HG02870 (cell line): Measurements from ENCODE around the gene GPR3.

Experiments used
- ATAC-seq: cut with Tn5 transposase; IDR thresholded peaks from one replicate; pipeline ENCODE4 v1.9.1; 2021; ENCODE audit warnings: mild to moderate bottlenecking, moderate library complexity; ENCODE audit not compliant: unreplicated experiment

The GPR3 gene

GRCh38 chr1:27392096-27392777, at the start of gene GPR3:
Gene GPR3, plus strand, starts transcription at chr1:27392622. Its CDS starts 1,177 bp downstream, at chr1:27393799.
- peak; percentile 67 for ATAC-seq

GRCh38 chr1:27342778-27343638, 49.4 kb upstream of the GPR3 start:
- ATAC-seq: no peak

GRCh38 chr1:27343639-27344025, 48.8 kb upstream of the GPR3 start:
- ATAC-seq: no peak

- no peak for ATAC-seq
Measured at GRCh38 chr1:27345272-27345671, 47.1 kb upstream of the GPR3 start.

- no peak for ATAC-seq
Measured at GRCh38 chr1:27346357-27346756, 46.1 kb upstream of the GPR3 start.

GRCh38 chr1:27346991-27347624, 45.3 kb upstream of the GPR3 start:
- no peak for ATAC-seq

GRCh38 chr1:27348861-27349783, 43.3 kb upstream of the GPR3 start:
- no peak for ATAC-seq

- no peak for ATAC-seq
Measured at GRCh38 chr1:27349784-27350662, 42.4 kb upstream of the GPR3 start.

- ATAC-seq: no peak
Measured at GRCh38 chr1:27350663-27351540, 41.5 kb upstream of the GPR3 start.

- no peak for ATAC-seq
Measured at GRCh38 chr1:27351541-27352107, 40.8 kb upstream of the GPR3 start.

GRCh38 chr1:27353166-27353565, 39.3 kb upstream of the GPR3 start:
- no peak for ATAC-seq

GRCh38 chr1:27353629-27354028, 38.8 kb upstream of the GPR3 start:
- ATAC-seq: no peak

GRCh38 chr1:27355683-27356082, 36.7 kb upstream of the GPR3 start:
- ATAC-seq: no peak

GRCh38 chr1:27356277-27356618, 36.2 kb upstream of the GPR3 start:
- no peak for ATAC-seq

- ATAC-seq: no peak
Measured at GRCh38 chr1:27356619-27357280, 35.7 kb upstream of the GPR3 start.

GRCh38 chr1:27357281-27358037, 35.0 kb upstream of the GPR3 start:
- ATAC-seq: no peak
